Smooth muscle cell (in vitro differentiated cells): ENCODE measurements around the gene TMEM168. TPM values are rescaled to one million over a fixed set of nuclear protein-coding genes. Genes with fewer than 3 reads are reported as not detected.

Experiments used
- DNase-seq: peaks from one replicate; lab custom pipeline; 2025; ENCODE audit not compliant: unreplicated experiment; lab: John Stamatoyannopoulos, UW
- H2AFZ ChIP-seq: fragments of 200-600 bp; sonication (generic); 2 replicates; pipeline ENCODE4 v1.6.0; 2016; ENCODE audit warnings: antibody characterized with exemption, low read depth, mild to moderate bottlenecking
- H3F3A ChIP-seq: fragments of 200-600 bp; sonication (generic); 2 replicates; pipeline ENCODE4 v1.6.0; 2017; ENCODE audit warnings: antibody characterized with exemption, low read depth
- H3K27ac ChIP-seq: fragments of 200-600 bp; sonication (generic); 2 replicates; pipeline ENCODE4 v1.5.1; 2016; ENCODE audit warnings: low read depth, mild to moderate bottlenecking
- H3K27me3 ChIP-seq: fragments of 200-600 bp; sonication (generic); 2 replicates; pipeline ENCODE4 v1.6.1; 2016; ENCODE audit warnings: low read depth, mild to moderate bottlenecking
- H3K36me3 ChIP-seq: fragments of 200-600 bp; sonication (generic); 2 replicates; pipeline ENCODE4 v1.5.1; 2016; ENCODE audit warnings: low read depth
- H3K4me1 ChIP-seq: fragments of 200-600 bp; sonication (generic); 2 replicates; pipeline ENCODE4 v1.5.1; 2016; ENCODE audit warnings: low read depth
- H3K4me2 ChIP-seq: fragments of 200-600 bp; sonication (generic); 2 replicates; pipeline ENCODE4 v1.6.0; 2016; ENCODE audit warnings: mild to moderate bottlenecking
- H3K4me3 ChIP-seq: fragments of 200-600 bp; sonication (generic); 2 replicates; pipeline ENCODE4 v1.5.1; 2016; ENCODE audit warnings: mild to moderate bottlenecking
- H3K79me2 ChIP-seq: fragments of 200-600 bp; sonication (generic); 2 replicates; pipeline ENCODE4 v1.6.0; 2016; ENCODE audit warnings: low read depth, mild to moderate bottlenecking
- H3K9ac ChIP-seq: fragments of 200-600 bp; sonication (generic); 2 replicates; pipeline ENCODE4 v1.6.0; 2016; ENCODE audit warnings: low read depth
- H3K9me3 ChIP-seq: fragments of 200-600 bp; sonication (generic); replicated peaks from 2 replicates; pipeline ENCODE4 v1.5.1; 2016; ENCODE audit warnings: low read depth
- H4K20me1 ChIP-seq: fragments of 200-600 bp; sonication (generic); 2 replicates; pipeline ENCODE4 v1.6.0; 2016; ENCODE audit warnings: low read depth
- CTCF ChIP-seq: fragments of 200-600 bp; sonication (generic); IDR thresholded peaks from 2 replicates; pipeline ENCODE4 v1.5.1; 2017; ENCODE audit warnings: borderline replicate concordance, mild to moderate bottlenecking, antibody characterized with exemption; ENCODE audit not compliant: insufficient read depth, poor library complexity, severe bottlenecking
- WGBS: methylation state at CpG from one replicate; pipeline ENCODE4 v1.1.7; 2016; ENCODE audit warnings: low lambda C conversion rate; 5-methylcytosine and 5-hydroxymethylcytosine counted together
- polyA plus RNA-seq: library from polyadenylated mRNA; unstranded; fragments of >200 nt; fragmentation: Nextera tagmentation; extraction: Ambion mirVana; gene quantifications from 2 replicates; pipeline ENCODE4 v1.2.1, GENCODE V29; 2016
- total RNA-seq: library from RNA; depleted of rRNA; stranded (reverse); fragments of >200 nt; gene quantifications from 2 replicates; pipeline ENCODE4 v1.2.3, GENCODE V29; 2014

The TMEM168 gene
- total and polyA plus RNA-seq, 2 experiments from 2014 or later = 11.4 to 33.4 TPM

DNA sequence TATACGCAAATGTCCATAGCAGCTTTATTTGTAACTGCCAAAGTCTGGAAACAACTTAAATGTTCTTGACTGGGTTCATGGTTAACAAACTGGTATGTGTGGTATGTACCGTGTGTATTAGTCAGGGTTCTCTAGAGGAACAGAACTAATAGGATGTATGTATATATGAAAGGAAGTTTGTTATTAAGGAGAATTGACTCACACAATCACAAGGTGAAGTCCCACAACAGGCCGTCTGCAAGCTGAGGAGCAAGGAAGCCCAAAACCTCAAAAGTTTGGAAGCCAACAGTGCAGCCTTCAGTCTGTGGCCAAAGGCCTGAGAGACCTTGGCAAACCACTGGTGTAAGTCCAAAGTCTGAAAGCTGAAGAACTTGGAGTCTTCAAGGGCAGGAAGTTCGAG, 66.8 kb downstream of the TMEM168 start:
- no peak for DNase-seq

GRCh38 chr7:112721366-112721765, 68.8 kb downstream of the TMEM168 start:
- no peak overlapping the region for H3K27ac ChIP-seq
- 90% methylated on average over 1 of the region's 1 CpG for WGBS
- no peaks in the 10 kb centered on the region for H4K20me1 ChIP-seq
- H3F3A ChIP-seq = no peaks in the 10 kb centered on the region
- no peak overlapping the region for H3K9ac ChIP-seq
- H3K36me3 ChIP-seq = no peaks in the 10 kb centered on the region
- no peak for DNase-seq
- no peak overlapping the region for H3K4me2 ChIP-seq
- H2AFZ ChIP-seq = no peak overlapping the region
- H3K4me3 ChIP-seq = no peak overlapping the region
- H3K4me1 ChIP-seq = no peaks in the 10 kb centered on the region
- no peaks in the 10 kb centered on the region for H3K27me3 ChIP-seq
- H3K79me2 ChIP-seq = no peaks in the 10 kb centered on the region
- no peaks in the 10 kb centered on the region for H3K9me3 ChIP-seq
- no peak for TF ChIP-seq CTCF

More for the DNA sequence above, 66.8 kb downstream of the TMEM168 start:
- Histone ChIP-seq H3K79me2 (no peaks in the 10 kb centered on the region), H3K9me3 (no peaks in the 10 kb centered on the region), H4K20me1 (no peaks in the 10 kb centered on the region), H3K27me3 (no peaks in the 10 kb centered on the region), H3K36me3 (no peaks in the 10 kb centered on the region), H3K9ac (no peak overlapping the region), H3K27ac (no peak overlapping the region), H3K4me1 (no peaks in the 10 kb centered on the region), H3K4me3 (no peak overlapping the region), H2AFZ (no peak overlapping the region), H3K4me2 (no peak overlapping the region), H3F3A (no peaks in the 10 kb centered on the region)
- no peak for TF ChIP-seq CTCF
- 79% methylated on average over 4 of the region's 4 CpGs for WGBS

GRCh38 chr7:112715525-112715924, 74.7 kb downstream of the TMEM168 start:
- DNase-seq = no peak
- H3F3A ChIP-seq = no peaks in the 10 kb centered on the region
- H3K79me2 ChIP-seq = no peaks in the 10 kb centered on the region
- H3K9ac ChIP-seq = no peak overlapping the region
- no peaks in the 10 kb centered on the region for H3K4me1 ChIP-seq
- H3K36me3 ChIP-seq = no peaks in the 10 kb centered on the region
- no peak overlapping the region for H3K4me2 ChIP-seq
- no peak overlapping the region for H2AFZ ChIP-seq
- no peak overlapping the region for H3K4me3 ChIP-seq
- H3K9me3 ChIP-seq = no peaks in the 10 kb centered on the region
- 91% methylated on average over 4 of the region's 4 CpGs for WGBS
- no peak overlapping the region for H3K27ac ChIP-seq
- no peaks in the 10 kb centered on the region for H3K27me3 ChIP-seq
- H4K20me1 ChIP-seq = no peaks in the 10 kb centered on the region
- no peak for TF ChIP-seq CTCF

DNA sequence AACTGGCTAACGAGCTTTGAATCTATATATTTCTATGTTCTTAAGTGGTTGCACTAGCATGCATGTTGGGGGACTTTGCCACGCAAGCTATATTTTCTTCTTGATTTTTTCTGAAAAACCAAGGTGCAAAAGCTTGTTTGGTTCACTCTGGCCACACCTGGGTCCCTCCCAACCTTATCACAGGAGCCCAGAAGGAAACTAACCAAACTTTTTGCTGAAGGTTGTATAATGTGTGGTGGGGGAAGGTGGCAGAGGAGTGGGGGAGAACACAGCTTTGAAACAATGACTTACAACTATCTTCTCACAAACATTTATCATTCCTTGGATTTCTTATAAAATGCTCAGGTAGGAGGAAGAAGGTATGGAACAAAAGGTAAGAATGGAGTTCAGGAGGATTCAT, 75.3 kb downstream of the TMEM168 start:
- Histone ChIP-seq H3F3A (no peaks in the 10 kb centered on the region), H3K27ac (no peak overlapping the region), H3K9me3 (no peaks in the 10 kb centered on the region), H3K9ac (no peak overlapping the region), H3K4me2 (no peak overlapping the region), H4K20me1 (no peaks in the 10 kb centered on the region), H3K36me3 (no peaks in the 10 kb centered on the region), H3K4me1 (no peaks in the 10 kb centered on the region), H2AFZ (no peak overlapping the region), H3K4me3 (no peak overlapping the region), H3K27me3 (no peaks in the 10 kb centered on the region), H3K79me2 (no peaks in the 10 kb centered on the region)
- 90% methylated on average over 2 of the region's 2 CpGs for WGBS
- no peak for TF ChIP-seq CTCF
- no peak for DNase-seq
